Measurements from ENCODE around the gene C11orf24.

GRCh38 chr11:68276861-68277260 is 5.1 kb upstream of the C11orf24 start:
- no peak for TF ChIP-seq CREB5 (CRISPR knock-in tag; IDR thresholded peaks at IDR 0.05; ENCODE audit: low read depth)
- no peak for TF ChIP-seq CSDC2 (CRISPR knock-in tag; IDR thresholded peaks at IDR 0.05)
- no peak for TF ChIP-seq PATZ1 (CRISPR knock-in tag; IDR thresholded peaks at IDR 0.05; ENCODE audit: borderline replicate concordance)
- no peak for TF ChIP-seq CSRNP3 (CRISPR knock-in tag; IDR thresholded peaks at IDR 0.05)
- TF ChIP-seq ZFP30 (CRISPR knock-in tag; IDR thresholded peaks at IDR 0.05) = no peak
- TF ChIP-seq ZC3H10 (CRISPR knock-in tag; IDR thresholded peaks at IDR 0.05) = no peak
- no peak for TF ChIP-seq TCF4 (CRISPR knock-in tag; IDR thresholded peaks at IDR 0.05; ENCODE audit: borderline replicate concordance)
- TF ChIP-seq RARB (CRISPR knock-in tag; IDR thresholded peaks at IDR 0.05) = no peak
- TF ChIP-seq ZNF8 (CRISPR knock-in tag; IDR thresholded peaks at IDR 0.05) = no peak
- TF ChIP-seq ZFP3 (CRISPR knock-in tag; IDR thresholded peaks at IDR 0.05) = no peak
- no peak for TF ChIP-seq OSR1 (CRISPR knock-in tag; IDR thresholded peaks at IDR 0.05)

All from SK-N-SH treated with all-trans-retinoic acid at 6 μM for 48 hours (cell line).